GM23248 (cell line): ENCODE measurements around the gene CATSPER1.

Source experiments
- EZH2 ChIP-seq: fragments of 200-600 bp; sonication (generic); IDR thresholded peaks from 2 replicates; pipeline ENCODE4 v1.6.1; 2018; ENCODE audit warnings: antibody characterized with exemption, mild to moderate bottlenecking; ENCODE audit not compliant: insufficient read depth, poor library complexity, severe bottlenecking
- EZH2phosphoT487 ChIP-seq: fragments of 200-600 bp; sonication (generic); IDR thresholded peaks from 2 replicates; pipeline ENCODE4 v1.6.1; 2018; ENCODE audit warnings: antibody characterized with exemption, moderate library complexity, mild to moderate bottlenecking, low read depth; ENCODE audit not compliant: insufficient read depth

- no peak for TF ChIP-seq EZH2
- no peak for TF ChIP-seq EZH2phosphoT487
These were observed at the start of gene CATSPER1 for GRCh38 chr11:66026017-66026529.
